ENCODE measurements around the gene PDSS1. TPM values are rescaled to one million over a fixed set of nuclear protein-coding genes. Genes with fewer than 3 reads are reported as not detected.
"Not testable (repeated sequence)": the region's sequence is repeated elsewhere in the genome, so short reads cannot be mapped to it uniquely, and the experiment has no call there.

The PDSS1 gene
- total RNA-seq, 1 donor from 2014 or later: 8.0 TPM

DNA sequence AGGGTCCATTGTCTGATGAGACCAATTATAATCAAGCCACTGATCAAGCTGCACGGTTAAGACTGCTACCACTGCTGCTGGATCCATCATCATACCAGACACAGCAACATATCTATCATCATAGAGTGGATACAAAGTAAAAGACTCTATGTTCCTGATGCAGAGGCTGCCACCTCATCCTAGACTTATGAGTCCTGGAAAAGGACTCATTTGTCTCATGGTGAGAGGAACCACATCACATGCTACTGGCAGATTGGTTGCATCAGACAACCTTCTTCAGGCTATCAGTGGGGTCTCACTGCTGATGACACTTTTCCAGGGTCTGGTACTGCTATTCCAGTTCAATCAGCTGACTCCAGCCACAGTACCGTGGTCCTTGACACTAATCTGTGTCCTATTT is 84.3 kb downstream of the PDSS1 start:
- Mint-ChIP-seq H3K27ac (ENCODE audit: unreplicated experiment) (no peak overlapping the region), H3K27me3 (ENCODE audit: unreplicated experiment) (peaks cover 1% of the 10 kb centered on the region), H3K36me3 (ENCODE audit: low read depth, unreplicated experiment) (peaks cover 8% of the 10 kb centered on the region), H3K4me1 (ENCODE audit: unreplicated experiment) (peaks cover 22% of the 10 kb centered on the region), H3K9me3 (ENCODE audit: unreplicated experiment) (no peaks in the 10 kb centered on the region), H3K4me3 (ENCODE audit: unreplicated experiment) (no peak overlapping the region)
- TF ChIP-seq CTCF (IDR thresholded peaks at IDR 0.05; ENCODE audit: unreplicated experiment): no peak
- no peak for DNase-seq (ENCODE audit: low spot score)

DNA sequence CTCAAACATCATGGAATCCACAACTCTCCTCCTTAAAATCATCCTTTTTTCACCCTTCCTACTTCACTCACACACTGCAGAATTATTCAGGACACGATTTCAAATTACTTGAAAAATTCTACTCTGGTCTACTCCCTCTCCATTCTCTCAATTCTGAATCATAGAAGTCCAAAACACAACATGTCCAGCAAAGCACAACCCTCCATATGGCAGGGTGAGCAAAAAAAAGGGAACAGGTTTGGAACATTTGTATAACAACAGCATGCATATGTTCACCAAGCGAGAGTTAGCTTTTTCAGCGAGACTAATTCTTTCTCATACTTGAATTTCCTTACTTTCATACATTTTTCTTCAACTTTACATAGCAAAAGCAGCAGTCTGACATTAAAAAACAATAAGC is 89.9 kb downstream of the PDSS1 start:
- Mint-ChIP-seq H3K27me3 (ENCODE audit: unreplicated experiment) (no peaks in the 10 kb centered on the region), H3K4me1 (ENCODE audit: unreplicated experiment) (no peaks in the 10 kb centered on the region), H3K4me3 (ENCODE audit: unreplicated experiment) (no peak overlapping the region), H3K9me3 (ENCODE audit: unreplicated experiment) (no peaks in the 10 kb centered on the region), H3K27ac (ENCODE audit: unreplicated experiment) (no peak overlapping the region), H3K36me3 (ENCODE audit: low read depth, unreplicated experiment) (peaks cover 4% of the 10 kb centered on the region)
- no peak for DNase-seq (ENCODE audit: low spot score)
- TF ChIP-seq CTCF (IDR thresholded peaks at IDR 0.05; ENCODE audit: unreplicated experiment): no peak

DNA sequence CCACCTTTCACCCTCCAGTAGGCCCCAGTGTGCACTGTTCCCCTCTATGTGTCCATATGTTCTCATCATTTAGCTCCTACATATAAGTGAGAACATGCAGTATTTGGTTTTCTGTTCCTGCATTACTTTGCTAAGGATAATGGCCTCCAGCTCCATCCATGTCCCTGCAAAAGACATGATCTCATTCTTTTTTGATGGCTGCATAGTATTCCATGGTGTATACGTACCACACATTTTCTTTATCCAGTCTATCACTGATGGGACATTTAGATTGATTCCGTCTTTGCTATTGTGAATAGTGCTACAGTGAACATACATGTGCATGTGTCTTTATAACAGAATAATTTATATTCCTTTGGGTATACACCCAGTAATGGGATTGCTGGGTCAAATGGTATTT is 92.3 kb downstream of the PDSS1 start:
- not testable (repeated sequence) for H3K9me3 Mint-ChIP-seq (ENCODE audit: unreplicated experiment); H3K36me3 Mint-ChIP-seq (ENCODE audit: low read depth, unreplicated experiment); H3K27ac Mint-ChIP-seq (ENCODE audit: unreplicated experiment); H3K4me1 Mint-ChIP-seq (ENCODE audit: unreplicated experiment); DNase-seq (ENCODE audit: low spot score); H3K27me3 Mint-ChIP-seq (ENCODE audit: unreplicated experiment); H3K4me3 Mint-ChIP-seq (ENCODE audit: unreplicated experiment)

- TF ChIP-seq CTCF (IDR thresholded peaks at IDR 0.05; ENCODE audit: unreplicated experiment): no peak
Observed at GRCh38 chr10:26790221-26790995, 92.9 kb downstream of the PDSS1 start.

DNA sequence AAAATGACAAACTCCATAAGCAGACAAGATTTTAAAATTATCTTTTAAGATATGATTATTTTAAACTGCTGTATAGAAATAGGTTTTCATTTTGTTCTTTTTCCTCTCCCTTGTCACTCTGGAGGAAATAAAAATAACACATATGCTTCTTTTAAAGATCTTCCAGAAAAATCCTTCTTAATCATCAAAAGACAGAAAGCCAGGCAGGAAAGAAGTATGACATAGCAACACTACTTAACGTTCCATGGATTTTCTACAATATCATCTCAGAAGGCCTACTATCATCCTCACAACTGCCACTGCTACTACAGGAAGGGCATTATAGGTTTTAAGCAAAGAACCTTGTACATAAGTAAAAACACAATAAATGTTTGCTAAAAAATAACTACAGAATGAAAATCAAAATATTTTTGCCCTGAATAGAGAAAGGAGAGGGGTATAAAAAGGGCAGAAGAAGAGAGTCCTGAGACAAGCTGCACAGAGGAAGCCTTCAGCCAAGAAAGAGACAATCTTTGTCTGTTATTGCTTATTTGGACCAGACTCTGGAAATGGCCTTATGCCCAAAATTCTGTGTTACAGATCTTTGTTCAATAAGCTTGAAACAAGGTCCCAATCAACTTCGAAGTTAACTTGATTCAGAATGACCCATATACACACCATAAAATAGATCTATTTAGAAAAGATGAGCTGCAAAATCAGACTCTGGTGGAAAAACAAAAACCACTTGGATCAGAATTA is 95.4 kb downstream of the PDSS1 start:
- Mint-ChIP-seq H3K36me3 (ENCODE audit: low read depth, unreplicated experiment) (no peaks in the 10 kb centered on the region), H3K9me3 (ENCODE audit: unreplicated experiment) (no peaks in the 10 kb centered on the region), H3K27ac (ENCODE audit: unreplicated experiment) (no peak overlapping the region), H3K4me1 (ENCODE audit: unreplicated experiment) (peaks cover 3% of the 10 kb centered on the region), H3K27me3 (ENCODE audit: unreplicated experiment) (peaks cover 4% of the 10 kb centered on the region), H3K4me3 (ENCODE audit: unreplicated experiment) (no peak overlapping the region)
- TF ChIP-seq CTCF (IDR thresholded peaks at IDR 0.05; ENCODE audit: unreplicated experiment): no peak
- DNase-seq (ENCODE audit: low spot score): no peak

More at GRCh38 chr10:26790221-26790995, 92.9 kb downstream of the PDSS1 start:
- no peak for DNase-seq (ENCODE audit: low spot score)
- Mint-ChIP-seq H3K27ac (ENCODE audit: unreplicated experiment) (no peak overlapping the region), H3K9me3 (ENCODE audit: unreplicated experiment) (no peaks in the 10 kb centered on the region), H3K4me3 (ENCODE audit: unreplicated experiment) (no peak overlapping the region), H3K27me3 (ENCODE audit: unreplicated experiment) (no peaks in the 10 kb centered on the region), H3K36me3 (ENCODE audit: low read depth, unreplicated experiment) (peaks cover 4% of the 10 kb centered on the region), H3K4me1 (ENCODE audit: unreplicated experiment) (peaks cover 3% of the 10 kb centered on the region)

Other genes with a start within 250 kb of the PDSS1 start
- gene ABI1, start 163.3 kb downstream of the PDSS1 start, total RNA-seq (ENCODE audit: unreplicated experiment): 67.5 TPM

All from endothelial cell (in vitro differentiated cells).